Suppressor macrophage treated with lipopolysaccharide for 1 hour (primary cell): Measurements from ENCODE around the gene DDX39A.
A peak's percentile ranks its signal among the peaks of the same experiment; 100 is the strongest.
"Not testable (repeated sequence)": the region's sequence is repeated elsewhere in the genome, so short reads cannot be mapped to it uniquely, and the experiment has no call there.

Experiments
- DNase-seq, 3 donors: peaks; one replicate each; pipeline ENCODE4 v3.0.0-alpha.2; 2020 to 2022

Gene DDX39A

GRCh38 chr19:14383661-14384555 lies 35.2 kb downstream of the DDX39A start:
- DNase-seq, result peak; percentile 90 to 95 (median 92)

GRCh38 chr19:14381689-14382474 lies 37.3 kb downstream of the DDX39A start:
- DNase-seq, result peak; percentile 66 to 73 (median 68)

DNA sequence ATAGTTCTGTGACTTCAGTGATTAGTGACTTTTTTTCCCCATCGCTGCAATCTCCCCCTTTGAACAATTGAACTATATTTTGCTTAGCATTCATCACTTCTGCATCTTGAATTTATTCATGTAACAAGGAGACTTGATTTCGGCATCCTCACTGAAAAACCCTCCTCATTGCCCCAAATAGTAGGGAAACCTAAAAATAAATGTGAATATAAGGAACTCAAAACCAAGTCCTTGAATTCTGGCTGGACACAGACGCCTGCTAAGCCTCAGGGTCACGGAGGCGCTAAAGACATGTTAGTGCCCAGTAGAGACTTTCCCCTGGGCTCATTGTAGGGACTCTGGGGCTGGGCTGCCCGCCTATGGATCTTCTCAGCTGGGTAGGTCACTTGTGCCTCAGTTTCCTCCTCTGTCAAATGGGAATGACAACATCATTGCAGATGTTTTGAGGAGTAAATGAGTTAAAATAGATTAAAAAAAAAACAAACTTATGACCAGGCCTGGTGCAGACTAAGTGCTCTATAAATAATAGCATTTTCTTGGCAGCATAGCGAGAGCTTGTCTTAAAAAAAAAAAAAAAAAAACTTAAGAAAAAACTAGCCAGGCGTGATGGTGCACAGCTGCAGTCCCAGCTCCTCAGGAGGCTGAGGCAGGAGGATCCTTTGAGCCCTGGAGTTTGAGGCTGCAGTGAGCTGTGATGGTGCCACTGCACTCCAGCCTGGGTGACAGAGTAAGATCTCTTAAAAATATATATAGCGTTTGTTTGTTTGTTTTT lies 39.7 kb downstream of the DDX39A start:
- no peak for DNase-seq

DNA sequence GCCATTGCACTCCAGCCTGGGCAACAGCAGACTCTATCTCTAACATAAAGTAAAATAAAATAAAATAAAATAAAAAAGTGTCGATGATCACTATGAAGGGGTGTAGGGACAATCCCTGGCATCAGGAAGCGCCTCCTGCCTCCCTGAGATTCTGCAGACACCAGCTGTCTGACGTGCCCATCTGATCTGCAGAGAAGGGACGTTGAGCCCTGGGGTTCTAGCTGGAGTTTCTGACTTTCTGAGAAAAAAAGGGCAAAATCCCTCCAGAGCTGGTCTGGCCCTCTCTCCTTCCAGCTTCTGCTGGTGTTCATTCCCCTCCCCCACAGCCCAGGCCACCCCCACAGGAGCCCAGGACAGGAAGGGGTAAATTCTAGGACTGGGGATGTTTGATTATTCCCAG lies 40.3 kb downstream of the DDX39A start:
- no peak for DNase-seq

DNA sequence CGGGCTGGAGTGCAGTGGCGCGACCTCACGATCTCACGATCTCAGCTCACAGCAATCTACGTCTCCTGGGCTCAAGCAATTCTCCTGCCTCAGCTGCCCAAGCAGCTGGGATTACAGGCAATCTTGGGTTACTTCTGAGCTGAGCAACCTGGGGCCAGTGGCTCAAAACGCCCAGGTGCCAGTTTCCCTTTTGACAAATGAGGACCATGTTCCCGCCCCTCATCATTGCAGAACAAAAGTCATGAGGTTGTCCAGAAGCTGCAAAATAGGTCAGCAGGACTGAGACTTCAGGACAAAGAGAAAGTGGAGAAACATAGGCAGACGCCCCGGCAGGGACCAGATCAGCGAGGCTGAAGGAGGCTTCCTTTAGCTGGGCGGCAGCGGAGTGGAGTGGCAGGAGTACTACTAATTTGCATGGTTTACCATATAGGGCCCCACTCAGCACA lies 41.2 kb downstream of the DDX39A start:
- DNase-seq, result no peak

GRCh38 chr19:14375582-14376291 lies 43.4 kb downstream of the DDX39A start:
- DNase-seq, result peak; percentile 78 to 81 (median 80)

- DNase-seq, result peak; percentile 81 to 86 (median 84)
Measured at GRCh38 chr19:14375055-14375581, 44.0 kb downstream of the DDX39A start.

DNA sequence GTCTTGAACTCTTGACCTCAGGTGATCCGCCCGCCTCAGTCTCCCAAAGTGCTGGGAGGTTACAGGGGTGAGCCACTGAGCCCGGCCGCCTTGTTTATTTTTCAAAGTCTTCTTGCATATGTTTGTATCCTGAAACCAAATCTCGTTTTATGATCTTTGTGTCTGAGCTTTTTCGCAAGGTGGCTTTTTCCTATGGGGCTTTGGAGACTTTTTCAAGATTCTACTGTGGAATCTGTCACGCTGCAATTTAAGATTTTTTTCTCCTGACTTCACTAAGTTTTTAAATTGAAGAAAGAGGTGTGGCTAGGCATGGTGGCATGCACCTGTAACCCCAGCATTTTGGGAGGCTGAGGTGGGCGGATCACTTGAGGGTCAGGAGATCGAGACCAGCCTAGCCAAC lies 44.8 kb downstream of the DDX39A start:
- not testable (repeated sequence) for DNase-seq

- peak in 2 of 3 donors; percentile 48 to 53 for DNase-seq
Measured at GRCh38 chr19:14372384-14373077, 46.6 kb downstream of the DDX39A start.

- DNase-seq, result peak in 1 of 3 donors; percentile 59
Measured at GRCh38 chr19:14371301-14371821, 47.8 kb downstream of the DDX39A start.

DNA sequence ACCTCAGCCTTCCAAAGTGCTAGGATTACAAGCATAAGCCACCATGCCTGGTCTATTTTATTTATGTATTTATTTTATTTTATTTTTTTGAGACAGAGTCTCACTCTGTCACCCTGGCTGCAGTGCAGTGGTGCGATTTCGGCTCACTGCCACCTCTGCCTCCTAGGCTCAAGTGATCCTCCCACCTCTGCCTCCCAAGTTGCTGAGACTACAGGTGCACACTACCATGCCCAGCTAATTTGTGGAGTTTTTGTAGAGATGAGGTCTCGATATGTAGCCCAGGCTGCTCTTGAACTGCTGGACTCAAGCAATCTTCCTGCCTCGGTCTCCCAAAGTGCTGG lies 48.2 kb downstream of the DDX39A start:
- DNase-seq, result no peak

DNA sequence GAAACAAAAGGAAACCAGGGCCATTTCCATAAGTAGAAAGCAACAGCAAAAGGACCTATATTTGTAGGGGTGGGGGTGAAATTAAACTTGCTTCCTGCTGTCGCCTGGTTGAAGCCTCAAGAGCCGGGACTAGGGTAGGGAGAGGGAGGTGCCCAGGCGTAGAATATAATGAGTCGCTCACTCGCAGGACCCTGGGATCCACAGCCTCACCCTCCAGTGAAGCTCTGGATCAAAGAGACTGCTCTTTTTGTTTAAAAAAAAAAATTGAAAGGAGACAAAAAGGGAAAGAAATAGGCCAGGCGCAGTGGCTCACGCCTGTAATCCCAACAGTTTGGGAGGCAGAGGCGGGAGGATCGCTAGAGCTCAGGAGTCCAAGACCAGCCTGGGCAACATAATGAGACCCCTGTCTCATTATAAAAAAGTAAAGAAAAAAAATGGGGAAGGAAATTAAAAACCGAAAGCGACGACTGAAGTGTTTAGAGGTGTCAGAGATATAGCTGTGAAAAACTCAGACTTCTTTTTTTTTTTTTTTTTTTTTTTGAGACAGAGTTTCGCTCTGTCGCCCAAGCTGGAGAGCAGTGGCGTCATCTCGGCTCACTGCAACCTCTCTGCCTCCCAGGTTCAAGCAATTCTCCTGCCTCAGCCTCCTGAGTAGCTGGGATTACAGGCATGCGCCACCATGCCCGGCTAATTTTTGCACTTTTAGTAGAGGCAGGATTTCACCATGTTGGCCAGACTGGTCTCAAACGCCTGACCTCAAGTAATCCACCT lies 48.8 kb downstream of the DDX39A start:
- peak; percentile 75 to 91 (median 82) for DNase-seq

GRCh38 chr19:14369399-14370168 lies 49.6 kb downstream of the DDX39A start:
- peak; percentile 93 to 97 (median 94) for DNase-seq

- peak; percentile 78 to 97 (median 90) for DNase-seq
Measured at GRCh38 chr19:14368011-14368513, 51.1 kb downstream of the DDX39A start.

DNA sequence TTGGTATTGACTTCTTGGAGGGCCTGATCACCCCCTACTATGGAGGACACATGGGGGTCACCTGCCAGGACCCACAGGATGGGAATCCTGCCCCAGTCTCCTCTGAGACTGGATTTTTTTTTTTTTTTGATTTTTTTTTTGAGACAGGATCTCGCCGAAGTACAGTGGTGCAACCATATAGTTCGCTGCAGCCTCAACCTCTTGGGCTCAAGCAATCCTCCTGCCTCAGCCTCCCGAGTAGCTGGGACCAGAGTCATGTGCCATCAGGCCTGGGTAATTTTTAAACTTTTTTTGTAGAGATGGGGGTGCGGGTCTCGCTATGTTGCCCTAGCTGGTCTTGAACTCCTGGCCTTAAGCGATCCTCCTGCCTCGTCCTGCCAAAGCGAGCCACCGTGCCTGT lies 52.1 kb downstream of the DDX39A start:
- no peak for DNase-seq

- DNase-seq, result peak; percentile 70 to 82 (median 80)
Measured at GRCh38 chr19:14366529-14366928, 52.6 kb downstream of the DDX39A start.

DNA sequence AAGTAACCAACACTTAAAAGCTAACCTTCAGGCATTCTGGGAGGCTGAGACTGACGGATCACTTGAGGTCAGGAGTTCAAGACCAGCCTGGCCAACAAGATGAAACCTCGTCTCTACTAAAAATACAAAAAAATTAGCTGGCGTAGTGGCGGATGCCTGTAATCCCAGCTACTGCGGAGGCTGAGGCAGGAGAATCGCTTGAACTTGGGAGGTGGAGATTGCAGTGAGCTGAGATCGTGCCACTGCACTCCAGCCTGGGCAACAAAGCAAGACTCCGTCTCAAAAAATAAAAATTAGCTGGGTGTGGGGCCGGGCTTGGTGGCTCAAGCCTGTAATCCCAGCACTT lies 55.1 kb downstream of the DDX39A start:
- not testable (repeated sequence) for DNase-seq

GRCh38 chr19:14363183-14364097 lies 55.7 kb downstream of the DDX39A start:
- peak; percentile 74 to 90 (median 80) for DNase-seq
